Fibroblast of skin of back (primary cell): ENCODE data around the gene SERPINE2.

Experiments
- DNase-seq: peaks from one replicate; pipeline ENCODE4 v3.0.0-alpha.2; 2013

The SERPINE2 gene

GRCh38 chr2:223939438-223939837 lies 99.6 kb downstream of the SERPINE2 start:
- peak; percentile 67 for DNase-seq

- no peak for DNase-seq
These were observed 101.6 kb downstream of the SERPINE2 start for GRCh38 chr2:223937535-223937934.

- DNase-seq: peak; percentile 51
These were observed 102.2 kb downstream of the SERPINE2 start for GRCh38 chr2:223936862-223937326.

- no peak for DNase-seq
These were observed 103.5 kb downstream of the SERPINE2 start for GRCh38 chr2:223935459-223936125.

GRCh38 chr2:223934870-223935269 lies 104.2 kb downstream of the SERPINE2 start:
- DNase-seq: no peak

GRCh38 chr2:223932816-223933800 lies 106.0 kb downstream of the SERPINE2 start:
- no peak for DNase-seq

- no peak for DNase-seq
These were observed 108.7 kb downstream of the SERPINE2 start for GRCh38 chr2:223930103-223930976.

- no peak for DNase-seq
These were observed 109.4 kb downstream of the SERPINE2 start for GRCh38 chr2:223929571-223930102.

- DNase-seq: no peak
These were observed 110.7 kb downstream of the SERPINE2 start for GRCh38 chr2:223928113-223929006.

GRCh38 chr2:223925106-223925505 lies 114.0 kb downstream of the SERPINE2 start:
- peak; percentile 36 for DNase-seq
